GM12875 (cell line): ENCODE measurements around the gene MBD3L3.
"Not testable (repeated sequence)": the region's sequence is repeated elsewhere in the genome, so short reads cannot be mapped to it uniquely, and the experiment has no call there.

Experiments
- H3K4me3 ChIP-seq: one replicate; pipeline ENCODE4 v1.5.1; 2011; ENCODE audit warnings: low read depth, low read length, control low read depth
- CTCF ChIP-seq: IDR thresholded peaks from 2 replicates; pipeline ENCODE4 v1.5.1; 2011; ENCODE audit warnings: low read depth, mild to moderate bottlenecking, control low read depth, inconsistent platforms, low read length, moderate library complexity, borderline replicate concordance; ENCODE audit not compliant: insufficient read depth

Gene MBD3L3

DNA sequence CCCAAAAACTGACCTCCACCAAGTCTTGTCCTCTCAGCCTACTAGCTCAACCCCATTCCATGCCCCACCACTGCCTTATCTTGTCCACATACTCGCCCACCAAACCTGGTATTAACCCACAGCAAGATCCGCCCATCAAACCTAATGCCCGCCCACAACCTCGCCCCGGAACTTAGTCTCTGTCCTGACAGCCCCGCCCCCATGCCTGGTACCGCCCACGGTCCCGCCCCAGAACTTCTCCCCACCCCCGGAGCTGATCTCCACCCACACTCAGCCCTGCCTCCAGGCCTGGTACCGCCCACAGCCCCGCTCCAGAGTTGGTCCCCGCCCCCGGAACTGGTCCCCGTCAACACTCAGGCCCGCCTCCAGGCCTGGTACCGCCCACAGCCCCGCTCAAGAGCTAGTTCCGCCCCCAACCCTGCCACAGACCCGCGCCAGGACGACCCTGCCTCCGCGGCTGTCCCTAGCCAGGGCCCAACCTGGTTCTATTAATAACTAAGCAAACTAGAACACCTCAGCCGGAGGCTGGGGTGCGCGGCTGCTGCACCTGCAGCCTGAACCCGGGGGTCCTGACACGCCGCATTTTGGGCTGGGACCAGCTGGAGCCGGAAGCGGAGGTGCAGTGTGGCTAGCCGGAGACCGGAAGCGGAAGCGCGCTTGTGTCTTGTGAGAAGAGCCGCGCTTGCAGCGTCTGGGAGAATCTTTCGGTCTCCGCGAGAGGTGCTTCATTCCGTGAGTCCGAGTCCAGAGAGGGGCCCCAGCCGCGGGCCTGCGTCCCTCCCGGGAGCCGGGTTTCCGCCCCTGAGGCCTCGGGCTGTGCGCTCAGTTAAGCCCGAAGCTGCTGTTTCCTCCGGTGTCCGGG lies 10.8 kb upstream of the MBD3L3 start, which contains the start of gene ZNF557:
Gene ZNF557, plus strand, starts transcription at position 662 of the 862 bp plus-strand sequence. CDS start 5,372 bp downstream, outside the sequence.
- TF ChIP-seq CTCF = no peak
- peak within 1 kb of the TSS; percentile 91 for H3K4me3 ChIP-seq

DNA sequence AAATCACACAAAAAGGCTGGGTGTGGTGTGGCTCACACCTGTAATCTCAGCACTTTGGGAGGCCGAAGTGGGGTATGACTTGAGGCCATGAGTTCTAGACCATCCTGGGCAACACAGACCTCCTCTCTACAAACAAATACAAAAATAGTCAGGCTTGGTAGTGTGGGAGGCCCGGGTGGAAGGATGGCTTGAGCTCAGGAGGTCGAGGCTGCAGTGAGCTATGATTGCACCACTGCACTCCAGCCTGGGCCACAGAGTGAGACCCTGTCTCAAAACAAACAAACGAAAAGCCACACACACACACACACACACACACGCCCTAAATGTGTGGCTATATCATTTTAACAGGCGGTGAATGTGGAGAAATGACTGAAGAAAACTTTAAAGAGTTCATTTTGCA lies 10.1 kb upstream of the MBD3L3 start:
- peak overlapping the region; percentile 6 for H3K4me3 ChIP-seq
- TF ChIP-seq CTCF = no peak

DNA sequence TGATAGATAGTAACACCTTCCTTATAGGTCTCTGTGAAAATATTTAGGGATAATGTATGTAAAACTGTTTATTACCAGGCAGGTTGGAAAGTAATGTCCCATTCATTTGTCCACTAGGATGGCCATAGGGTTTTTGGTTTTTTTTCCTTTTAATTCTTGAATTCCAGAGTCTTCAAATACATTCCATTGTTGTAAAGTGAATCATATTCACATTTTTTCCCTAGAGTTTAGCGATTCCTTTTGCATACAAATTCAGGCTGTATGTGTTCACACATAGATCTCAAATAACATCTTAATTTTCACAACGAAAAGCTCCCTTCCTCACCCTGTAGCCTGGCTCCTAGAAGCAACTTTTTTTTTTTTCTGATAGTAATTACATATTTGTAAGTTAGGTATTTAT lies 9.2 kb upstream of the MBD3L3 start:
- no peak overlapping the region for H3K4me3 ChIP-seq
- no peak for TF ChIP-seq CTCF

GRCh38 chr19:7067122-7067521 lies 8.6 kb upstream of the MBD3L3 start:
- H3K4me3 ChIP-seq = not testable (repeated sequence)

DNA sequence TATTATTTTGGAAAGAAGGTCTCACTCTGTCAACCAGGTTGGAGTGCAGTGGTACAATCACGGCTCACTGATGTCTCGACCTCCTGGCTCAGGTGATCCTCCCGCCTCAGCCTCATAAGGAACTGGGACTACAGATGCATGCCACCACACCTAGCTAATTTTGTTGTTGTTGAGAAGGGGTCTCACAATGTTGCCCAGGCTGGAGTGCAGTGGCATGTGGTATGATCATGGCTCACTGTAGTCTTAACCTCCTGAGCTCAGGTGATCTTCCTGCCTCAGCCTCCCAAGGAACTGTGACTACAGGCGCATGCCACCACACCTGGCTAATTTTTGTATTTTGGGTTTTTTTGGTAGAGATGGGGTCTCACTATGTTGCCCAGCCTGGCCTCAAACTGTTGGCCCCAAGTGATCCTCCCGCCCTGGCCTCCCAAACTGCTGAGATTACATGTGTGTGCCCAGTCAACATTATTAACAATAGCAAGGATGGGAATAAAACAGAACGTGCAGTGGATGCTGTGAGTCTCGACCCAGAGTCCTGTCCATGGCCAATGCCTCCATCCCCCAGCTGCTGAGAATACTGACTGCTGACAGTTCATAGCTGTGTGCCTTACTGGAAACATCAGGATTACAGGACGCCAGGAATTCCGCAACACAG lies 5.4 kb upstream of the MBD3L3 start:
- no peak overlapping the region for H3K4me3 ChIP-seq
- TF ChIP-seq CTCF = no peak

DNA sequence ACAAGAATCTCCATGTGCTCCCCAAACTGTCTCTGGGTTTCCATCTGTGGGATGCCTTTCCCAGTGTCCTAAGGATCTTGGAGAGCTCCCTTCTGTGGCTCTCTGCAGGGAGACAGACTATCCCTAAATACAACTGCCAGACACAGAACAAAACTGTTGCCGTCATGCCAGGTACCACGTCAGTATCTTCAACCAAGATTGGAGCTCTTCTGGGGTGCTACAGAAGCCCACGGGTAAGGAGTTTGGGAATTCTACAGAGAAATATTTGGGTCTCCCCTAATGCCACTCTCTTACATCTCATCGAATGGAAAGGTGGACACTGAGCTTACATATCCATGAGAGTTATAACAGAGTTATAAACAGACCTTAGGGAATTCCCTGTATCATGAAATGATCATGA lies 4.9 kb upstream of the MBD3L3 start:
- H3K4me3 ChIP-seq = no peak overlapping the region

DNA sequence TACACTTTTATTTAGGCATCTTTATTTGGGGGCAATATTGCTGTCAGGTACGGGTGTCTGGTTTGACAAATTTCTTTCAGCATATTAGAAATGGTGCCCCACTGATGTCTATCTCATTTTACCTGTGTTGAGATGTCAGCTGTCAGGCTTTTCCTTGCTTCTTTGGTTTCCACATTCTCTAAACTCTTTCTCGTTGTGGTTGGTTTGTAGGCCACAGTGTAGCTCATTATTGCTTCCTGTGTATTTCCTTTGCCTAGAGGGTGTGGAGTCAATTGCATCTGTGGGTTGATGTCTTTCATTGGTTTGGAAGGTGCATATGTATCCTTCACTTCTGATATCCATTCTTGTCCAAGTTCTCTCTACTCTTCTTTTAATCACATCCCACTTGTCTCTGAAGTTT lies 1.5 kb upstream of the MBD3L3 start:
- H3K4me3 ChIP-seq = not testable (repeated sequence)

More for the DNA sequence above, 4.9 kb upstream of the MBD3L3 start:
- TF ChIP-seq CTCF = no peak

- H3K4me3 ChIP-seq = not testable (repeated sequence)
Observed at GRCh38 chr19:7056371-7056770, 2.1 kb downstream of the MBD3L3 start.

DNA sequence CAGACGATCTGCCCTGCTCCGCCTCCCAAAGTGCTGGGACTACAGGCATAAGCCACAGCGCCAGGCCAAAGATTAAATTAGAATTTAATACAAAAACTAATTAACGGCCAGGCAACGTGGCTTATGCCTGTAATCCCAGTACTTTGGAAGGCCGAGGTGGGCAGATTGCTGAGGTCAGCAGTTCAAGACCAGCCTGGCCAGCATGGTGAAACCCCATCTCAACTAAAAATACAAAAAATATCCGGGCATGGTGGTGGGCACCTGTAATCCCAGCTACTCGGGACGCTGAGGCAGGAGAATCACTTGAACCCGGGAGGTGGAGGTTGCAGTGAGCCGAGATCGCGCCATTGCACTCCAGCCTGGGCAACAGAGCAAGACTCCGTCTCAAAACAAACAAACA lies 2.8 kb downstream of the MBD3L3 start:
- H3K4me3 ChIP-seq = not testable (repeated sequence)

- not testable (repeated sequence) for H3K4me3 ChIP-seq
Observed at GRCh38 chr19:7054635-7055368, 3.7 kb downstream of the MBD3L3 start.

- H3K4me3 ChIP-seq = not testable (repeated sequence)
Observed at GRCh38 chr19:7052896-7053295, 5.6 kb downstream of the MBD3L3 start.

DNA sequence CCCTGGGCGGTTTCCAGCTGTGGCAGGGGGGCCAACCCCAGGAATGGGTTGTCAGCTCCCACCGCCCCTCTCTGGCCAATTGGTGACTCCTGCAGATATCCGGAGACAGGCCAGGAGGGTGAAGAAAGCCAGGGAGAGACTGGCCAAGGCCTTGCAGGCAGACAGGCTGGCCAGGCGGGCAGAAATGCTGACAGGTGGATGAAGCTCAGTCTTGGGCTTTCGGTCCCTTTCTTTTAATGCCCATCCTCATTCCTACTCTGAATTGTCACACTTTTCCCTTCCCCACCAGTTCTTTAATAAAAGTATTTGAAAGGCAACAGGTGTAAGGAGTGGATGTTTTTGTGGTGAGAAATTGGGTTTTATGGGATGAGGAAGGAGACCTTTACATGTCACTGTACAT lies 7.1 kb downstream of the MBD3L3 start:
- not testable (repeated sequence) for H3K4me3 ChIP-seq

DNA sequence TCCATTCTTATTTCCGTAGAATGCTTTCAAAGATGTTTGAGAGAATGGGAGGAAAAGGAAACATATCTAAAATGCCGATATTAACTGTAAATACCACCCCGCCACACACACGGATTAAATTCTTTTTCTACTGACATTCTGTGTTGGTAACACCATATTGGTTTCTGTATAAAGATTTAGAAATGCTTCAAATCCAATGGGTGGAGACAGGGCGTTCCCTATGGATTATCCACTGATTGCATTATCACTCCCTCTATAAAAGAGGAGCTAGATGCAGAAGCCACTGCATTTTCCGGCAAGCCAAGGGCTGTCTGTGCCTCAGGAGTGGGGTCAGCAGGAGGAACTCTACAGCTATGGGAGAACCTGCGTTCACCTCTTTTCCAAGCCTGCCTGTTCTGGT lies 9.5 kb downstream of the MBD3L3 start, which contains the start of gene MBD3L2:
Gene MBD3L2, plus strand, starts transcription at position 301 of the 400 bp plus-strand sequence. Its CDS starts 53 bp downstream, at position 354.
- H3K4me3 ChIP-seq = not testable (repeated sequence)
